22Rv1 (cell line): ENCODE results near the gene ENPP1.

Source experiments
- ZFX ChIP-seq: fragments of 450-650 bp; IDR thresholded peaks from 2 replicates; pipeline ENCODE4 v1.6.1; 2017; ENCODE audit warnings: antibody characterized with exemption, borderline replicate concordance
- TF ChIP-seq, protein P1 (sequence below): fragments of 450-650 bp; IDR thresholded peaks from 2 replicates; pipeline ENCODE4 v1.5.1; 2017; ENCODE audit warnings: mild to moderate bottlenecking

DNA sequence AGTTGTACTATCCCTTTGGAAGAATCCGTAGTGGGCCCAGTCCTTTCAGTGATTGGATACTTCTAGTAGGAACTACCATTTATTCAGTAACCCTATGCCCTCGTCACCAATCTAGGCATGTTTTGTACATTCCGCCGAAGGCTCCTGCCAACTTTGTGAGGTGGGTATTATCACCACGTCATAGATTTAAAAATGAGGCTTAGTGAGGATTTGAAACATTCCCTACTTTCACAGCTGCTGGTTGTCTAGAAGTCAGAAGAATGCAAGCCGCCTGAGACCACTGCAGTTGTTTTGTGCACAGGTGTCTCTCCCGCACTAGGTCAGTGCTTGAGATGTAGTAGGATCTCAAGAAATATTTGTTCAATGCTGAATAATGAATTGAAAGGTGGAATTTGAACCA, 32.6 kb downstream of the ENPP1 start:
- TF ChIP-seq, protein P1, sequence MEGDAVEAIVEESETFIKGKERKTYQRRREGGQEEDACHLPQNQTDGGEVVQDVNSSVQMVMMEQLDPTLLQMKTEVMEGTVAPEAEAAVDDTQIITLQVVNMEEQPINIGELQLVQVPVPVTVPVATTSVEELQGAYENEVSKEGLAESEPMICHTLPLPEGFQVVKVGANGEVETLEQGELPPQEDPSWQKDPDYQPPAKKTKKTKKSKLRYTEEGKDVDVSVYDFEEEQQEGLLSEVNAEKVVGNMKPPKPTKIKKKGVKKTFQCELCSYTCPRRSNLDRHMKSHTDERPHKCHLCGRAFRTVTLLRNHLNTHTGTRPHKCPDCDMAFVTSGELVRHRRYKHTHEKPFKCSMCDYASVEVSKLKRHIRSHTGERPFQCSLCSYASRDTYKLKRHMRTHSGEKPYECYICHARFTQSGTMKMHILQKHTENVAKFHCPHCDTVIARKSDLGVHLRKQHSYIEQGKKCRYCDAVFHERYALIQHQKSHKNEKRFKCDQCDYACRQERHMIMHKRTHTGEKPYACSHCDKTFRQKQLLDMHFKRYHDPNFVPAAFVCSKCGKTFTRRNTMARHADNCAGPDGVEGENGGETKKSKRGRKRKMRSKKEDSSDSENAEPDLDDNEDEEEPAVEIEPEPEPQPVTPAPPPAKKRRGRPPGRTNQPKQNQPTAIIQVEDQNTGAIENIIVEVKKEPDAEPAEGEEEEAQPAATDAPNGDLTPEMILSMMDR: no peak
- no peak for TF ChIP-seq ZFX
